Measurements from ENCODE around the gene C1orf50. TPM values are rescaled to one million over a fixed set of nuclear protein-coding genes. Genes with fewer than 3 reads are reported as not detected.
"Not testable (repeated sequence)": the region's sequence is repeated elsewhere in the genome, so short reads cannot be mapped to it uniquely, and the experiment has no call there.

Gene C1orf50
- polyA plus RNA-seq (ENCODE audit: insufficient read length in 10 of 10) = 10 to 100 TPM in 6 of 10 donors, 1 to 10 TPM in 4; 5.8 to 13.9 (median 10.9) TPM
- long read RNA-seq, donor 1, full-length matches to known transcripts = 4 of 4 reads
- long read RNA-seq, donor 1, partial matches to known transcripts = 0 of 4 reads
- long read RNA-seq, donor 1, other reads (novel, unspliced or antisense) = 0 of 4 reads
- long read RNA-seq, donor 2, full-length matches to known transcripts = 6 of 6 reads
- long read RNA-seq, donor 2, partial matches to known transcripts = 0 of 6 reads
- long read RNA-seq, donor 2, other reads (novel, unspliced or antisense) = 0 of 6 reads
- long read RNA-seq, donor 3 = 0 reads
- long read RNA-seq, donor 4, full-length matches to known transcripts = 5 of 5 reads
- long read RNA-seq, donor 4, partial matches to known transcripts = 0 of 5 reads
- long read RNA-seq, donor 4, other reads (novel, unspliced or antisense) = 0 of 5 reads
- long read RNA-seq, donor 5, full-length matches to known transcripts = 10 of 10 reads
- long read RNA-seq, donor 5, partial matches to known transcripts = 0 of 10 reads
- long read RNA-seq, donor 5, other reads (novel, unspliced or antisense) = 0 of 10 reads
- long read RNA-seq, donor 6, full-length matches to known transcripts = 11 of 11 reads
- long read RNA-seq, donor 6, partial matches to known transcripts = 0 of 11 reads
- long read RNA-seq, donor 6, other reads (novel, unspliced or antisense) = 0 of 11 reads
- long read RNA-seq, donor 7, full-length matches to known transcripts = 3 of 3 reads
- long read RNA-seq, donor 7, partial matches to known transcripts = 0 of 3 reads
- long read RNA-seq, donor 7, other reads (novel, unspliced or antisense) = 0 of 3 reads
- long read RNA-seq, donor 8, full-length matches to known transcripts = 4 of 4 reads
- long read RNA-seq, donor 8, partial matches to known transcripts = 0 of 4 reads
- long read RNA-seq, donor 8, other reads (novel, unspliced or antisense) = 0 of 4 reads
- long read RNA-seq, donor 9 = 0 reads

DNA sequence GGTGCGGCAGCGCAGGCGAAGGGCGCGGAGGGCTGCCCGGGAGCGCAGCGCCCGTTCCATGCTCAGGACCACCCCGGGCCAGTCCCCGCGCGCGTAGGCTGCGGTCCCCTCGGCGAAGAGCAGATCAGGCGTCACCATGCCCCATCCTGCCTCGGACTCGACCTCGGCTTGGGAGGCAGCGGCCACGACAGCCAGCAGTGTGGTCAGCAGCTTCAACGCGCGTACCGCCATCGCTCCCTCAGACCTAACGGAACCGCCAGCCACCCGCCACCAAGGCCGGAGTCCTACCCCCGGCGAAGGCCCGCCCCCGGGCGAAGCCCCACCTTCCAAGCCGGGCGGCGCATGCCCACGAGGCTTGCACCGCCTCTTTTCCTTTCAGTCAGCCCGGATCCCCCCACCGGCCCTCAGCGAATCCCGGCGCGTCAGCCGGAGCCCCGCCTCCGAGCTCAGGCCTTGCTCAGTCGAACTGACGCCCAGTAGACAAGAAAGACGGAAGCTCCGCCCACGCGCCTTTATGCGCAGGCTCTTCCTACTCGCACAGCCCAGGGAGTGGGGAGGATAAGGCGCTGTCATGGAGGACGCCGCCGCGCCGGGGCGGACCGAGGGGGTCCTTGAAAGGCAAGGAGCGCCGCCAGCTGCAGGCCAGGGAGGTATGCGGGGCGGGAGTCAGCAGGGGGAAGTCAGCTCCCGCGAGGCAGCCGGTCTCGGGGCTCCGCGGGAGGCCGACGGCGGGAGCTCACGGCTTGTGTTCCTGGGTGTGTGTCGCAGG is at the start of gene C1orf50, which contains the start of gene P3H1:
Gene C1orf50, plus strand, starts transcription at position 509 of the 769 bp plus-strand sequence. Its CDS starts 63 bp downstream, at position 572.
Gene P3H1, minus strand, starts transcription at position 288 of the 769 bp plus-strand sequence. Its CDS starts 57 bp downstream, at position 231.
- DNase-seq = peak; percentile 99 to 100 (median 100)

DNA sequence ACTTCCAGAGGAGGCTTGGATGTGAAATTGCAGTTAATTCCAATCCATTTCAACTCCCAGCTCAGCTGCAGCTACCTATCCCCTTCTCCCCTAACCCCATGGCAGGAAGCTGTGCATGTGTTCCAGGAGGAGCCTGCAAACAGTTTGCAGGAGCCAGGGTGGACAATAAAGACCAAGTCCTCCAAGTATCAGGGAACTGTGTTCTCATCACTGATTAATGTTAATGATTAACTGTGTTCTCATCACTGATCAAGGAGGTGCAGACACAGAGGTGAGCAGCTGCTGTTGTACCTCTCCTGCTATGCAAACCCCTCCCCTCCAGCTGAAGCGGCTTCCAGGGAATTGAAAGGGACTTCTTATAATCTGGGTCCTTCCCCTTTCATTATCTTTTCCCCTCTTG is 46.2 kb upstream of the C1orf50 start:
- DNase-seq = no peak

DNA sequence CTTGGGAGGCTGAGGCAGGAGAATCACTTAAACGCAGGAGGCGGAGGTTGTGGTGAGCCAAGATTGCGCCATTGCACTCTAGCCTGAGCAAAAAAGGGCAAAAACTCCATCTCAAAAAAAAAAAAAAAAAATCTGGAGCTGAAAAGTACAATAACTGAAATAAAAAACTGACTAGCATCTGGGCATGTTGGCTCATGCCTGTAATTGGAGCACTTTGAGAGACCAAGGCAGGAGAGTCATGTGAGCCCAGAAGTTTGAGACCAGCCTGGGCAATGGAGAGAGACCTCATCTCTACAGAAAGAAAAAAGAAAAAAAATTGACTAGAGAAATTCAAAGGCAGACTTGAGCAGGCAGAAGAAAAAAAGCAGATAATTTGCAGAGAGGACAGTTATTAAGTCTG is 45.1 kb upstream of the C1orf50 start:
- DNase-seq = no peak

DNA sequence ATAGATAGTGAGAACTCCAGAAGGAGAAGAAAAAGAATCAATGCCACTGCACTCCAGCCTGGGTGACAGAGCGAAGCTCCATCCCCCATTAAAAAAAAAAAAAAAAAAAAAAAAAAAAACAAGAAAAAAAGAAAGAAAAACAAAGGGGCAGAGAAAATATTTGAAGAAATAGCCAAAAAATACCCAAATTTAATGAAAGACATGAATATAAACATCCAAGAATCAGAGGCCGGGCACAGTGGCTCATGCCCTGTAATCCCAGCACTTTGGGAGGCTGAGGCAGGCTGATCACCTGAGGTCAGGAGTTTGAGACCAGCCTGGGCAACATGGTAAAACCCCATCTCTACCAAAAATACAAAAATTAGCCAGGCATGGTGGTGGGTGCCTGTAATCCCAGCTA is 44.6 kb upstream of the C1orf50 start:
- DNase-seq = not testable (repeated sequence)

DNA sequence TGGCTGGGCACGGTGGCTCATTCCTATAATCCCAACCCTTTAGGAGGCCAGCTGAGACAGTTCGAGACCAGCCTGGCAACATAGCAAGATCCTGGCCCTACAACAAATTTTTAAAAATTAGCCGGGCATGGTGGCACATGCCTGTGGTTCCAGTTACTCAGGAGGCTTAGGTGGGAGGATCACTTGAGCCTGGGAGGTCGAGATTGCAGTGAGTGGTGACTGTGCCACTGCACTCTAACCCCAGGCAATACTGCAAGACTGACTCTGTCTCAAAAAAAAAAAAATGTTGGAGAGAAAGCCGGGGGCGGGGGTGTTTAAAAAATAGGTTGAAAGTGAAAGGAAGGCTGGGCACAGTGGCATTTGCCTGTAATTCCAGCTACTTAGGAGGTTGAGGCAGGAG is 43.5 kb upstream of the C1orf50 start:
- DNase-seq = no peak

DNA sequence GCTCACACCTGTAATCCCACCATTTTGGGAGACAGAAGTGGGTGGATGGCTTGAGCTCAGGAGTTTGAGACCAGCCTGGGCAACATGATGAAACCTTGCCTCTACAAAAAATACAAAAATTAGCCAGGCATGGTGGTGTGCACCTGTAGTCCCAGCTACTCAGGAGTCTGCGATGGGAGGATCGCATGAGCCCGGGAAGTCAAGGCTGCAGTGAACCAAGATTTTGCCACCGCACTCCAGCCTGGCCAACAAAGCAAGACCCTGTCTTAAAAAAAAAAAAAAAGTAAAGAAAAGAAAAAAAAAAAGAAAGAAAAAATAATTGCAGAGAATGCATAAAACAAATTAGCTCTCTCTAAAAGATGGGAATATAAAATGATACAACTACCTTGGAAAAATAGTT is 41.2 kb upstream of the C1orf50 start:
- not testable (repeated sequence) for DNase-seq

DNA sequence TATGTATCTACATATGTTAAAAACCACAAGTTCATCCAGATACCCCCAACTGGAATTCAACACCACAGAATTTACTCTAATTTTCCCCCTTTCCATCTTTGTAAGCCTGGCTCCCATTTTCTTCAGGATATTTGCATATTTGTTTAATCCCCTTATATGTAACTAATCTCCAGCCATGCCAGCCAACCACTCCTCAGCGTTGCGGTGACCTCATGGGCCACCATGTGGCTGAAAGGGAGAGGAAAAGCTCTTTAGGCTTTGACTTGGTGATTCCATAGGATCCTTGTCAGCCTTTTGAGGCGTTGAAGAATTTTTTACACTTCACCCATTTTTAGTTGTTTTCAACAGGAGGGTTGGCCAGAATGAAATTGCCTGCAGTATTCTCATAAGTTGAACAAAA is 37.0 kb upstream of the C1orf50 start:
- no peak for DNase-seq

DNA sequence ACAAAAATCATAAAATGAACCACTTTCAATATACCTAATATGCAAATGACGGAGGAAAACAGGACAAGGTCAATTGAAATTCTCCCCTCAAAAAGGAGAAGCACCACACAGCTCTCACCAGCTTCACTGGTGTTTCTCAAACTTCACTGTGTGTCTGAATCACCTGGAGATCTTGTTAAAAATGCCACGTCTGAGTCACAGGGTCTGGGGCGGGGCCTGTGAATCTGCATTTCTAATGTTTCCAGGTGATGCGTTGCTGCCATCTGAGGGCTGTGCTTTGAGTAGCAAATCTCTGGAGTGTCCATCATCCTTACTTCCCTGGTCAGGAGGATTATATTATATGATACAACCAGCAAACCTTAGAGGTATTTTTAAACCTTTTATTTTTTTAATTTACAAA is 36.1 kb upstream of the C1orf50 start:
- DNase-seq = no peak

DNA sequence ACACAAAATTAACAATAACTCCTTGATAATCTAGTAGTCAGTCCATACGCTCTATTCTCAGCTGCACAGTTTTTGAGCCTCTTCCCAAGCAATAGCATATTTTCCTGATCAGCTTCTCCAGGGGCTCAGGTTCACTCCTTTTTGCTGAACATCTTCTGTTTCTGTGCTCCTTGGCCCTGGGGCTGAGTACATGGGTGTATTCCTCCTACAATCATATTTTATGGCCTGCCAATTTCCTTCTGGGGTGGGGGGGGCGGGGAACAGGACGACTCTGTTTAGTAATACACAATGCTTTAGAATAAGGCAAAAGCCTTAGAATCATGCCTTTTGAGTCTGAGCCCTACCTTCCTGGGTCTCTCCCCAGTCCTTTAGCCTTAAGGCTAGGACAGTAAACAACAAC is 35.5 kb upstream of the C1orf50 start:
- no peak for DNase-seq

DNA sequence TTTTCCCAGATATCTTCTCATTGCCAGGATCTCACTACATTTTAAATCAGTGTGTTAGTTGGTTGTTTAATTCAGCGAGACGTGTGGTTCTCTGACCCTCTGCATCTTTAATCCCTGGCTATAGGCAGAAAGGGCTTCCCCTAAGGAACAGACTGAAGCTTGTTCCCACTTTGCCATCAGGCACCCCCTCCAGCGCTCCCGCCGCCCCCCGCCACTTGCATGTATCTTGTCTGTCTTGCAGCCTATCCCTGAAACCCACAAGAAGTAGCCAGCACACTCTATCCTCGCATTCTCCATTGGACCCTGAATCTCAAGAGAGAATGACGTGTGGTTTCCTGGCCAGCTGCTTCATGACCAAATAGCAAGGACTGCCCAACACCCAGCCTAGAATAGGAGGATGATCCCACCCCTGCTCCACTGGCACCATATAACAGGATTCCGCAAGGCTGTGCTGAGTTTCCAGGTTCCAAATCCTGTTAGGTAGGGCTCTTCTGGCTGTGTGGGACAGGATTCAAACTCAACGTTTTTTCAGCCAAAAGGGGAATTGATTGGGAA is 34.8 kb upstream of the C1orf50 start:
- peak in 1 of 3 donors; percentile 45 for DNase-seq

DNA sequence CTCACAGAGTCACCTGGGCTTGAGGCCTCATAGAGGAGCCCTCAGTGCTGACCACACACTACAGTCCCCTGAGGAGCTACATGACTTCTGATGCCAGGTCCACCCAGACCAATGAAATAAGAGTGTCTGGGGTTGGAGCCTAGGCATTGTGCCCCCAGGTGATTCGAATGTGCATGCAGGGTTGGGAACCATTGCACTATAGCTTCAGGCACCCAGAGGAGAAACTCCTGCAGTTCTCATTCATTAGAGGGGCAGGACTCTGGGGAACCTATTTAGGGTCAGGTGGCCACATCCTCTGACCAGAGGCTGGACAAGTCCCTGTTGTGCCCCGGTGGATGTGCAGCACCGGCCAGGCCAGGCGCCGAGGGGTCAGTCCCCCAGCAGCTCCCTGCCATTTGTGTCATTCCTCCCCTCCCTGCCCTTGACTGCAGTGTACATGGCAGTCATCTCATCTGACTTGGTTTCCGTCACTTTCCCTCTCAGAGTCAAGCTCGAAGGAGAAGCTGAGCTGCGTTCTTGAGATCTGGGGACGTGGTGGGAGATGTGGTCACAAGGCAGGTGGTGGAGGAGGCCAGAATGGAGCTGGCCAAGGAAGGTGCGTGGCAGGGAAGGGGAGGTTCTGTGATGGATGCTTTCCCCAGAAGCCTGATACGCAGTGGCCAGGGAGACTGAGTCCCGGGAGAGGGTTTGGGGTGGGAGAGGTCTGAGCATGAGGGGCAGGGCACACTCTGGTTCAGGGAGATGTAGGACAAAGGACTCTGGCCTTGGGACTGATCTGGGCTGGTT is 33.4 kb upstream of the C1orf50 start:
- no peak for DNase-seq

DNA sequence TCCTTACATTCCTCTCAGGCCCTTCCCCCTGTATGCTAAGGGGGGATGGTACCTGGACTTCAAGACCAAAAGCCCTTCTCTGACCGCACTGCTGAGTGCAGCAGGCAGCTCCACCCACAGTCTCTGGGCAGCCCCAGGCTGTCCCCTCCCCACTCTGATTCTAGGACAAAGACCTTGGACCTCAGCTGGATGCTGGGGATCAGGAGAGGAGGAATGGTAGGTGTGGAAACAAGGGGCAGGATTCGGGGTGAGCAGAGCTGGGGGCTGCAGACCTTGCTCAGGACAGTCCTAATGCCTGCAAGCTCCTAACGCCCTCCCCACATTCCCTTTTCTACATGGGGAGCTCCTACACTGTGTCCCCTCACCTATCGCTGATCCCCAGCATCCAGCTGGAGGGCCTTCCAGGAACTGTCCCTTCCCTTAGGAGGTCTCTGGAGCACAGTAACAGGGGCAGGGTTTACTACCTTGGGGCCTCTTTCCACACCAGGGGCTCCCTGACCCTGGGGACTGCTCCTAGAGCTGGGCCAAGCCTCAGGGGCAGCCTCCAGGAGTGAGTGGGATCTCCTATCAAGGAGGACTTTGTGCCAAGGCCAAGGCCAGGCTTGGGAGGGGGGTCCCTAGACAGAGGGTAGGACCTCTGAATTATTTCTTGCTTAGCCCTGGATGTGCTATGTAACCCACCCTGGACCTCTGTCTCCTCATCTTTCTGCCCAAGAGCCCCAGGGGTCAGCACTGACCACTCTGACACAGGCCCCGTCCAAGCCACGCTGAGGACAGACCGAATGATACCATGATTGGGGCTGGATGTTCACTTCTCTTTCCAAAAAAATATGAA is 32.6 kb upstream of the C1orf50 start:
- DNase-seq = no peak

DNA sequence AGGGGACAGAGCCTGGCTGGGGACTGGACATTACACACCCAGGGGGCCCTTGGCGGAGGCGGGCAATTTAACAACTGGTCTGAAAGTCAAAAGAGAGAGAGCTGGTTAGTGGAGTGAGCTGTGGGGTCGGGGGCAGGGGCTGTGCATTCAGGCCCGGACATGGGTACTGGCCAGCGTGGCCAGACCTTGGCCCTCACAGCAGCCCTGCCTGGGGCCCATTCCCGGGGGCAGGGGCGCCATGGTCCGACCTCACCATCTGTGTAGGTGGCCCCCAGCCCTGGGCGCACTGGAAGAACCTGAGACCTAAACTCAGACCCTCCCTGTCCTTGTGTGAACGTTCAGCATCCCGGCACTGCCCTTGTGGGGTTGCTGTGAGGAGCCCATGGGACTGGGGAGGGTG is 32.0 kb upstream of the C1orf50 start:
- no peak for DNase-seq

DNA sequence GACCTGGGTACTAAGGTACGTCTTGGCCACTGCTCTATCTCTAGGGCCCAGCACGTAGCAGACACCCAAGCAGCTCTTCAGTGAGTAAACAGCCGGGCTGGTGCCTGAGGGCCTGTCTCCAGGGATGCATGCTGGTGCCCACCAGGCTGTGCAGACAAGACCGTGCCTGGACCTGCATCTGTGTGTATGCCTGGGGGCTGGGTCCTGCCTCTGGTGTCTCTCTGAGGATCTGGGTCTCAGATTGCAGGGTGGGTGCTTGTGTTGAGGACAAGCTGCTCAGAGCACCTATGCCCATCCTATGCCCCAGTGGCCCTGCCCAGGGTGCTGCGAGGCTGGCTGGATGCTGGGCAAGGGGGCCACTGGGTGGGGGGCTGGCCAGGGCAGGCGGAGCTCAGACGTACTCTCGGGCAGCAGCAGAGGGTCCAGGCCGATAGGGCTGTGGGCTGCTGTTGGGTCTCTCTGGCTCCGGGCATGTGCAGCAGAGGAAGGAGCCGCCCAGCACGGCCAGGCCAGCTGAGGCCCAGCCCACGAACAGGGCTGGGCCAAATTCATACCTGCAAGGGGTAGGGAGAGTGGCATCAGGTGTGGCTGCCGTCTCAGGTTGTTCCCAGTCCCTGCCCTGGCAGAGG is 31.5 kb upstream of the C1orf50 start:
- no peak for DNase-seq

DNA sequence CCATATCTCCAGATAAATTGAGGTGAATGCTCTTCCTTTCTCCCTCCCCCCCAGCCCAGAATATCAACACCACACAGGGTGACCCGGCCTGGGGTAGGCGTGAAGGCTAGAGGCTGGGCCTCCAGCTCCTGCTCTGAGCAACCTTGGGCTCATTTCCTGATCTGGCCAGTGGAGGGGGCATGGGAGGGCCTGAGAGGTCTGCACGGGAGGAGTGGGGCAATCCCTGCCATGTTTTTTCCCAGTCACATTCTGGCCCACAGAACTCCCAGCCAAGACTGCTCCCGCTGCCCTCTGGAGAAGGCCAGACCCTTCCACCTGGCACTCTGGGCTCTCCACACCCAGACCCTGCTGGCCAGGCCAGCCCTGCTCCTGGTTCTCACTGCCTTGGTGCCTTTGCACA is 30.9 kb upstream of the C1orf50 start:
- DNase-seq = no peak

DNA sequence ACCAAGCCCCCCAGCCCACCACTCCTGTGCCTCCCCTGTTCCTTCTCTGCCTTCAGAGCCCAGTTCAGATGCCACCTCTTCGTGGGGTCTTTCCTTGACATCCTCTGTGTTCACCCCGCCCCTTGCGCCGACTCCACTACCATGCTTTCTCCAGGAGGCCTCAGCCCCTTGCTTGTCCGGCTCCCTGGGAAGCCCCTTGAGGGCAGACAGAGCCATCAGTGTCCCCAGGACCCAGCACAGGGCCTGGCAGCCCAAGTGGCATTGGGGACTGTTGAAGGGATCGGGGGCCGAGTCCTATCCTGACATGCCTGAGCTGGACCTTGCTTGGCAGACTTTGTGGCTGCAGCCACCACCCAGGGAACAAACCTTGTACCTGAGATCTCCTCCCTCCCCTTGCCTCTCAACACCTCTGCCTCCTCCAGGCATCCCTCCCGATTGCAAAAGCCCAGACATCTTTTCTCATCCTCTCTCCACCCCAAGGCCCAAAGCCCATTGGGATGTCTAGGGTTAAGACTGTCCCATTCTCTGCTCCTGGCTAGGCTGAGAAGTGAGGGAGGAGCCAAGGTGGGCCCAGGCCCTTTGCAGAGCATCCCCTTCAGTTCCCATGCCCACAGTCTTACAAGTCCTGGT is 30.4 kb upstream of the C1orf50 start:
- no peak for DNase-seq

DNA sequence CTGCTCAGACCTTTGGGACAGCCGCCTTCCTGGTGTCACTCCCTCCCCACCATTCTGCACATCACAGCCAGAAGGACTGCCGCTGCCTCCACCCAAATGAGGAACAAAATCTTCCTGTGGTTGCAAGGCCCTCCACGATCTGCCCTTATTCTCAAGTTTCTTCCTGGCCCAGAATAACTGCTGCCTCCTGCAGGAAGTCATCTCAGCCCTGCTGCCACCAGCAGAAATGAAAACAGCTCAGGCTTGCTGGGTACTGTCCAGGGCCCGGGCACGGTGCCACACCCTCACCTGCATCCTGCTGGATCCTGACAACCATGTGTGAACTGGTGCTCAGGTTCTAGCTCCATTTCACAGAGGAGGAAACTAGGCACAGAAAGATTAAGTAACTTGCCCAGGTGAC is 29.8 kb upstream of the C1orf50 start:
- DNase-seq = no peak

DNA sequence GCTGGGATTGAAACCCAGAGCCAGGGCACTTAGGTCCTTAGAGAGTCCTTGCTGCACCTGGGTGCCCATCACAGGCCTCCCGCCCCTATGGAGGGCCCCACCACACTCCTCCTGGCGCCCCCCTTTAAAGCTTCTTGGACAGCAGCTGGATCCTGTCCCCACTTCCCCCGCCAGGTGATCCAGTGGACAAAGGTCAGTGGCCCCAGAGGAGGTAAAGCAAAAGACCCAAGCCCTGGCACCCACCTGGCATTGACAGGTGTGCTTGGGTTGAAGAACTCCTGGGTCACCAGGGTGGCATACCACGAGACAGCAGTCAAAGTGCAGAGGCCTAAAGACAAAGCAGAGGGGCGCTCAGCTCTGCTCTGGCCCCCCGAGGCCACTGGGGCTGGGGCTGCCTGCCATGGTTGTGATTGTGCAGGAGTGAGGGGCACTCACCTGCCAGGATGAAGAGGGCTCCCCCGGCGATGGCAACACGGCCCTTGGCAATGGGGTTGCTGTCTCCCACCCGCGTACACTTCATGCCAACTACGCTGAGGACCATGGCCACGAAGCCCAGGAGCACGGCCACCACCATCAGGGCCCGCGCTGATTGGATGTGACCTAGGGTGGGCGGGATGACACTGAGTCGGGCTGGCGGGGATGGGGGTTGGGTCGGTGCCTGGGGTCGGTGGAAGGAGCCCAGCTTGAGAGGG is 28.9 kb upstream of the C1orf50 start:
- DNase-seq = no peak
